Esophagus squamous epithelium (tissue), 4 donors: ENCODE measurements around the gene EWSR1.

ENCODE experiments used
- POLR2A ChIP-seq, 4 donors: fragments of 450-650 bp; IDR thresholded peaks; one replicate each; pipeline ENCODE4 v1.6.1; 2017; ENCODE audit warnings: antibody characterized with exemption in 4 of 4, mild to moderate bottlenecking in 4 of 4, moderate library complexity in 3 of 4
- TF ChIP-seq, protein P1 (sequence below), 6 experiments: fragments of 450-650 bp in 4 of 6; fragments of 200-600 bp in 2 of 6; sonication (generic) in 2 of 6; IDR thresholded peaks; one replicate each; pipeline ENCODE4 v1.5.1; 2016 to 2019; ENCODE audit warnings: antibody characterized with exemption in 6 of 6, mild to moderate bottlenecking in 4 of 6, moderate library complexity in 4 of 6

- TF ChIP-seq, protein P1, sequence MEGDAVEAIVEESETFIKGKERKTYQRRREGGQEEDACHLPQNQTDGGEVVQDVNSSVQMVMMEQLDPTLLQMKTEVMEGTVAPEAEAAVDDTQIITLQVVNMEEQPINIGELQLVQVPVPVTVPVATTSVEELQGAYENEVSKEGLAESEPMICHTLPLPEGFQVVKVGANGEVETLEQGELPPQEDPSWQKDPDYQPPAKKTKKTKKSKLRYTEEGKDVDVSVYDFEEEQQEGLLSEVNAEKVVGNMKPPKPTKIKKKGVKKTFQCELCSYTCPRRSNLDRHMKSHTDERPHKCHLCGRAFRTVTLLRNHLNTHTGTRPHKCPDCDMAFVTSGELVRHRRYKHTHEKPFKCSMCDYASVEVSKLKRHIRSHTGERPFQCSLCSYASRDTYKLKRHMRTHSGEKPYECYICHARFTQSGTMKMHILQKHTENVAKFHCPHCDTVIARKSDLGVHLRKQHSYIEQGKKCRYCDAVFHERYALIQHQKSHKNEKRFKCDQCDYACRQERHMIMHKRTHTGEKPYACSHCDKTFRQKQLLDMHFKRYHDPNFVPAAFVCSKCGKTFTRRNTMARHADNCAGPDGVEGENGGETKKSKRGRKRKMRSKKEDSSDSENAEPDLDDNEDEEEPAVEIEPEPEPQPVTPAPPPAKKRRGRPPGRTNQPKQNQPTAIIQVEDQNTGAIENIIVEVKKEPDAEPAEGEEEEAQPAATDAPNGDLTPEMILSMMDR (IDR thresholded peaks at IDR 0.05) = no peak
- no peak for TF ChIP-seq POLR2A (IDR thresholded peaks at IDR 0.05)
Measured at GRCh38 chr22:29310863-29311339, 42.8 kb downstream of the EWSR1 start.
